ENCODE results near the gene CASP7.
"Not testable (repeated sequence)": the region's sequence is repeated elsewhere in the genome, so short reads cannot be mapped to it uniquely, and the experiment has no call there.

CASP7 gene

DNA sequence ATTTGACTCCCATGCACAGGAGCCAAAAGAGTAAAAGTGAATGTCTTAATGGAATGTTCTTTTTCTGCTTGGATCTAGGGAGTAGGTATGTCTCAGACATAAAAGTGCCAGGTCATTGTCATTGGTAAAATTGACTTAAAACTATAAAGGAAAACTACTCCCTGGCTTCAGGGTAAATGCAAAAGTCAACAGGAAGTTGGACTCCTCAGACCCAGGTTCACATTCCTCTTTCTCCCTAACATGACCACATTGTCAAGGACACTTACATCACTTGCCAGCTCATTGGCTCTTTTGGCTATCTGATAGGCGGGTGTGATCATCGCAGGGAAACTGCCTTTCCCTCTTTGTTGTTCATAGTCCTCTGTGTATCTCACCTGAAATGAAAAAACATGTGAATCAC lies 29.5 kb upstream of the CASP7 start:
- Histone ChIP-seq H3K4me1 (no peaks in the 10 kb centered on the region), H3K4me3 (ENCODE audit: low read depth, low read length) (no peak overlapping the region), H3K9me3 (no peaks in the 10 kb centered on the region), H3K27me3 (0 out of 2 replicates have a peak, but pooled peaks cover 5% of the 10 kb centered on the region), H3K36me3 (no peaks in the 10 kb centered on the region)
- TF ChIP-seq, protein P1, sequence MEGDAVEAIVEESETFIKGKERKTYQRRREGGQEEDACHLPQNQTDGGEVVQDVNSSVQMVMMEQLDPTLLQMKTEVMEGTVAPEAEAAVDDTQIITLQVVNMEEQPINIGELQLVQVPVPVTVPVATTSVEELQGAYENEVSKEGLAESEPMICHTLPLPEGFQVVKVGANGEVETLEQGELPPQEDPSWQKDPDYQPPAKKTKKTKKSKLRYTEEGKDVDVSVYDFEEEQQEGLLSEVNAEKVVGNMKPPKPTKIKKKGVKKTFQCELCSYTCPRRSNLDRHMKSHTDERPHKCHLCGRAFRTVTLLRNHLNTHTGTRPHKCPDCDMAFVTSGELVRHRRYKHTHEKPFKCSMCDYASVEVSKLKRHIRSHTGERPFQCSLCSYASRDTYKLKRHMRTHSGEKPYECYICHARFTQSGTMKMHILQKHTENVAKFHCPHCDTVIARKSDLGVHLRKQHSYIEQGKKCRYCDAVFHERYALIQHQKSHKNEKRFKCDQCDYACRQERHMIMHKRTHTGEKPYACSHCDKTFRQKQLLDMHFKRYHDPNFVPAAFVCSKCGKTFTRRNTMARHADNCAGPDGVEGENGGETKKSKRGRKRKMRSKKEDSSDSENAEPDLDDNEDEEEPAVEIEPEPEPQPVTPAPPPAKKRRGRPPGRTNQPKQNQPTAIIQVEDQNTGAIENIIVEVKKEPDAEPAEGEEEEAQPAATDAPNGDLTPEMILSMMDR (IDR thresholded peaks at IDR 0.05; ENCODE audit: low read depth, low read length) = no peak
- no peak for DNase-seq

DNA sequence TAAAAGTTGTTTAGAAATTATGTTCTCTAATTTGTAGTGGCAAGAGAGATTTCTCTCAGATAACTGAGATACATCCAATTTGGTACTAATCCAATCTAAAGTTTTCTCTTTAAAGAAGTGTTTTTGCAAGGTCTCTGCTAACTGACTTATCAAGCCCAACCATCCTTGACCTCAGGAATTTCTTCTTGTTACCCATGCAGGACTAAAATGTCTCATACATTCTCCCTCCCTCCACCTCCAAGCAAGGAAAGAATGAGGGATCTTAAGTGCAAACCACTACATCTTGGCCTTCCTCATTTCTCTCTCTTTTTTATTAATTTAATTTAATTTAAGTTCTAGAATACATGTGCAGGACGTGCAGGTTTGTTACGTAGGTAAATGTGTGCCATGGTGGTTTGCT lies 28.7 kb upstream of the CASP7 start:
- DNase-seq = no peak
- Histone ChIP-seq H3K4me3 (ENCODE audit: low read depth, low read length) (no peak overlapping the region), H3K9me3 (no peaks in the 10 kb centered on the region), H3K4me1 (no peaks in the 10 kb centered on the region), H3K36me3 (no peaks in the 10 kb centered on the region), H3K27me3 (0 out of 2 replicates have a peak, but pooled peaks cover 5% of the 10 kb centered on the region)
- TF ChIP-seq, protein P1 (IDR thresholded peaks at IDR 0.05; ENCODE audit: low read depth, low read length) = no peak

DNA sequence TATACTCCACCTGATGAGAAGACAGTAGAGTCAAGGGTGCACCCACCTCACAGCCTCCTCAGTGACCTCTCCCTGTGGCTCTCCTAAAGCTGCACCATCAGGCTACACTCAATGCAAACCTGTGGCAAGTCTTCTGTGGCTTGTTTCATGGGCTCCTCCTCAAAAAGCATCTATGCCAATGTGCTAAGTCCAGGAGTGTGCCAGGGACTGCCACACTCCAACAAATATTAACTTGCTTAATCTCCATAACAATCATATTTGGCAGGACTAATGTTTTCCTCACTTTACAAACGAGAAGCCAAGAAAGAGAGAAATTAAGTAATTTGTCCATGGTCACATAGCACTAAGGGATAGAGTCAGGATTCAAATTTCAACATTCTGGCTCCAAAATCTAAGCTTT lies 27.8 kb upstream of the CASP7 start:
- DNase-seq = no peak
- Histone ChIP-seq H3K4me1 (no peaks in the 10 kb centered on the region), H3K4me3 (ENCODE audit: low read depth, low read length) (no peak overlapping the region), H3K36me3 (no peaks in the 10 kb centered on the region), H3K27me3 (0 out of 2 replicates have a peak, but pooled peaks cover 5% of the 10 kb centered on the region), H3K9me3 (no peaks in the 10 kb centered on the region)
- TF ChIP-seq, protein P1 (IDR thresholded peaks at IDR 0.05; ENCODE audit: low read depth, low read length) = no peak

DNA sequence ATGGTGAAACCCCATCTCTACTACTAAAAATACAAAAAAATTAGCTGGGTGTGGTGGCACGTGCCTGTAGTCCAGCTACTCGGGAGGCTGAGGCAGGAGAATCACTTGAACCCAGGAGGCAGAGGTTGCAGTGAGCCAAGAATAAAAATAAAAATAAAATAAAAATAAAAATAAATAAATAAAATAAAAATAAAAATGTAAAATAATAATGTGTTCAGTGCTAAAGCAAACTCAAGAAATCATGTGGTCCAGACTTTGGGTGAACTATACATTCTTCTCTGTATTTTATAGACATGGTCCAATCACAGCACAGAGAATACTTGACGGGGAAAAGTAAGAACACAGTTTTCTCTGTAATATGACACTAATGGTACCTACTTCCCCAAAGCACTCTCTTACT lies 27.3 kb upstream of the CASP7 start:
- DNase-seq; H3K27me3 ChIP-seq; H3K9me3 ChIP-seq; H3K4me1 ChIP-seq; H3K36me3 ChIP-seq; H3K4me3 ChIP-seq (ENCODE audit: low read depth, low read length): not testable (repeated sequence)

DNA sequence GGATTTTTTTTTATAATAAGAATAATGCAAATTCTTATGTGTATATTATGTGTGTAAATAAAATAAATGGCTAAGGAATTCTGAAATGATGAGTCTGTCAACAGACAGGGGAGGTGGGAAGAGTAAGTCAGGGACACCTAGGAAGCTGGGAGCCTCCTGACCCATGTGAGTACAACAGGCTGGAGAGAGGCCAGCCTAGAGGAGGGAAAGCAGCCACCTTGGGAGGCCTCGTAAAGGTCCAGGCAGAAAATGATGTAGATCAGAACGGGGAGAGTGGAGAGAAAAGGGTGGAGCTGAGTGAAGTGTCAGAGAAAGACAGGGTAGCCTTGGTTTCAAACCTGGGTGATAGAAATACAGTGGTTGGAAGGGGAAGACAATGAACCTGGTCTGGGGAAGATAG lies 22.8 kb upstream of the CASP7 start:
- DNase-seq = no peak
- TF ChIP-seq, protein P1 (IDR thresholded peaks at IDR 0.05; ENCODE audit: low read depth, low read length) = no peak
- Histone ChIP-seq H3K36me3 (no peaks in the 10 kb centered on the region), H3K4me1 (no peaks in the 10 kb centered on the region), H3K4me3 (ENCODE audit: low read depth, low read length) (no peak overlapping the region), H3K27me3 (0 out of 2 replicates have a peak, but pooled peaks cover 5% of the 10 kb centered on the region), H3K9me3 (no peaks in the 10 kb centered on the region)

DNA sequence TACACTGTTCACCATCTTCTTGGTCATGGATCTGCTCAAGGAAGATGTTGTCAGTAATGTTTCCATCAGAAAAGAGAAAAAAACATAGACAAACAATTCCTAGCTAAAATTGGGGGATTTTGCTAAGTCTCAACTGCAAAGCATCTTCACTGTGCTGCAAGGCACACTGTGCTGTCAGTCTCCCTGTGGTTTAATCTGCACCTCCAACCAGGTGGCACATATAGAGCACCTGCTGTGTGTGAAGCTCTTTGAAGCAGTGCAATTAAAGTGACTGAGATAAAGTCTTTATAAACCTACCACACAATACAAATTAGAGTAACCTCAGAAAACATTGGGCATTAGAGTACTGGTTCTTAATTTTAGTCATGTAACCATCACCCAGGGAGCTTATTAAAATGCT lies 22.2 kb upstream of the CASP7 start:
- DNase-seq = no peak
- Histone ChIP-seq H3K27me3 (0 out of 2 replicates have a peak, but pooled peaks cover 5% of the 10 kb centered on the region), H3K4me1 (no peaks in the 10 kb centered on the region), H3K9me3 (no peaks in the 10 kb centered on the region), H3K36me3 (no peaks in the 10 kb centered on the region), H3K4me3 (ENCODE audit: low read depth, low read length) (no peak overlapping the region)
- TF ChIP-seq, protein P1 (IDR thresholded peaks at IDR 0.05; ENCODE audit: low read depth, low read length) = no peak

DNA sequence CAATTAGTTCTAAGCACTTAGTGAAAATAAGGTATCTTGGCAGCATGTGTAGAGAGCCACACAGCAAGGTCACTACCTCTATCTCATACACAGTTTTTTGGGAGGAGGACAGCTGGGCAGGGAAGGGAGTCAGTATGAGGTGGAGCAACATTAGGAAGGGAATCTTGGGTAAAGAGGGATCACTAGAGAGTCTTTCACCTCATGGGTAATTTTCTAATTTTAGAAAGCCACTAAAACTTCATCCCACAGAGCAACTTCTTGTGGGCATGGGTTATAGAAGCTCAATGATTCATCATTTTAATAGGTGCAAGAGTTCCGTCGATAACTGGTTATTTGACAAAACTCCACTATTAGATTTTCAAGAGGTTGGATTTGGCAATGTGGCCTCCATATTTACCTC lies 18.4 kb upstream of the CASP7 start:
- no peak for DNase-seq
- Histone ChIP-seq H3K4me3 (ENCODE audit: low read depth, low read length) (no peak overlapping the region), H3K4me1 (no peaks in the 10 kb centered on the region), H3K36me3 (no peaks in the 10 kb centered on the region), H3K27me3 (no peaks in the 10 kb centered on the region), H3K9me3 (no peaks in the 10 kb centered on the region)
- TF ChIP-seq, protein P1 (IDR thresholded peaks at IDR 0.05; ENCODE audit: low read depth, low read length) = no peak
